ENCODE measurements around the gene AS3MT.
"Not testable (repeated sequence)": the region's sequence is repeated elsewhere in the genome, so short reads cannot be mapped to it uniquely, and the experiment has no call there.

Gene AS3MT

GRCh38 chr10:102923601-102924000 is 54.3 kb downstream of the AS3MT start:
- DNase-seq: no peak

GRCh38 chr10:102926842-102927241 is 57.6 kb downstream of the AS3MT start:
- DNase-seq: no peak

DNA sequence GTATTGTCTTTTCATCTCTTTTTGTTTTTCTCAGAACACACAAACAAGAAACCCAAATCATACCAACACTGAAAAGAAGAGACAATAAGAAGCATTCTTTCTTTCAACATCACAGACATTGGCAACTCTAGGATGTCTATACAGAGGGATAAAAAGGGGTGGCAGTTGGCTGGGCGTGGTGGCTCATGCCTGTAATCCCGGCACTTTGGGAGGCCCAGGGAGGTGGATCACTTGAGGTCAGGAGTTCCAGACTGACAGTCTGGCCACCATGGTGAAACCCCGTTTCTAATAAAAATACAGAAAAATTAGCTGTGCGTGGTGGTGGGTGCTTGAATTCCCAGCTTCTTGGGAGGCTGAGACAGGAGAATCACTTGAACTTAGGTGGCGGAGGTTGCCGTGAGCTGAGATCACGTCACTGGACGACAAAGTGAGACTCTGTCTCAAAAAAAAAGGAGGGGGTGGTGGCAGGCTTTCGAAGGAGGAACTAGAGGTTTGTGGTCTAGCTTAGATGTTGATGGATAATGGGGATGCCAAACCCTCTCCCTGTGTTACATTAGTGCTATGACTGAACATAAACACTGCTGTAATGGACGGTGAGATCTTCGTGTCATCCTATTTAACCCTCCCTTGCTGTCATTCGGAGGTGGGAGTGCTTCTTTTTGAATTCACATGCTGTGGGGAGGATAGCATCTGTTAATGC is 58.2 kb downstream of the AS3MT start:
- no peak for DNase-seq

DNA sequence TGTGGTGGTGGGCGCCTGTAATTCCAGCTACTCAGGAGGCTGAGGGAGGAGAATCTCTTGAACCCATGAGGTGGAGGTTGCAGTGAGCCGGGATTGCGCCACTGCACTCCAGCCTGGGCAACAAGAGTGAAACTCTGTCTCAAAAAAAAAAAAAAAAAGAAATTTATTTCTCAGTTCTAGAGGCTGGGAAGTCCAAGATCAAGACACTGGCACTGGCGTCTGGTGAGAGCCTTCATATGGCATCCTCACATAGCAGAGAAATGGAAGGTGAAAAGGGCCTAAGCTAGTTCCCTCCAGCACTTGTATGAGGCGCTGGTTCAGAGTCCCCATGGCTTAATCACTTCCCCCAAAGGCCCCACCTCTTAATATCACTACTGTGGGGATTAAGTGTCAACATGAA is 59.2 kb downstream of the AS3MT start:
- not testable (repeated sequence) for DNase-seq

DNA sequence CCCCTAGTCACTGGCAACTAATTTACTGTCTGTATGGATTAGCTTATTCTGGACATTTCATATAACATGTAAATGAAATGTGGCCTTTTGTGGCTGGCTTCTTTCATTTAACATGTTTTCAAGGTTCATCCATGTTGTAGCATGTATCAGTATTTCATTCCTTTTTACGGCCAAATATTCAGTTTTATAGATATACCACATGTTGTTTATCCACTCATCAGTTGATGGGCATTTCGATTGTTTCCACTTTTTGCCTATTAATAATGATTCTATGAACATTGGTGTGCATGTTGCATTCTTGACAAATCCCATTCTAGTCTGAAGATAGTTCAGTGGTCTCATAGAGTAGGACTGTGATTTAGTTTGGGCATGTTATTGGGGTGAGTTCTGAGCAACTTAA is 61.5 kb downstream of the AS3MT start:
- DNase-seq: no peak

- no peak for DNase-seq
Measured at GRCh38 chr10:102931643-102932042, 62.4 kb downstream of the AS3MT start.

GRCh38 chr10:102935505-102935904 is 66.2 kb downstream of the AS3MT start:
- DNase-seq: peak; percentile 41

GRCh38 chr10:102935939-102936605 is 66.8 kb downstream of the AS3MT start:
- no peak for DNase-seq

DNA sequence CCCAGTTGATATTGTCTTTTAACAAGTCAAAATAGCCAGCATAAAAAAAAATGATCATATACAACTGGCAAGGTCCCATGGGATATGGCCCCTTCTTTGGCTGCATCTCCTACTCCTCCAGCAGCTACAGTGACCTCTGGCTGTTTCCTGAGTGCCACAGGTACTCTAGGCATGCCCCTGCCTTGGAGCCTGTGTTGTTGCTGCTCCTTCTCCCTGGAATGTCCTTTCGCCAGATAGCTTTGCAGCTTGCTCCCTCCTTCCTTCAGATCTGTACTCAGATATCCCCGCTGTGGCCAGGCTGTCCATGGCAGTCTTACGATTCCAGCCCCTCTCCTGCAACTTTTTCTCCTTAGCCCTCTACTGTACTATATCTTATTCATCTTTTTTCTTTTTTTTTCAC is 72.1 kb downstream of the AS3MT start:
- no peak for DNase-seq

- DNase-seq: no peak
Measured at GRCh38 chr10:102945449-102945848, 76.2 kb downstream of the AS3MT start.

DNA sequence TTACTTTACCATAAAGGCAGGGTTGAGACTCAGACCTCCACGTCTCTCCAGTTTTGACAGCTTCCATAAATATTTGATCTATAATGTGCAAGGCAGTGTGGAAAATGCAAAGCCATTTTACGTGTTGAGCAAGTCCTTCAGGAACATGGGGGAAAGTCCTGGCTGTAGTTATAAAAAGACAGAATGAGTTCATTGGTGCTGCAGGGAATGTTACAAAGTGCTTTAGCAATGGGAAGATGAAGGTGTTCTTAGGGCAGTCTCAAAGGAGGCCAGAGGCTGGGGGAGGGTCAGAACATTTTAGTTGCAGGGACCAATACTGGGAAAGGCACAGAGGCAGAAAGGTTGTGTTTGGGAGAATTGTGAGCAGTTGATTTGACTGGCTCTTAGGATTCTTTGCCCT is 76.7 kb downstream of the AS3MT start:
- DNase-seq: no peak

DNA sequence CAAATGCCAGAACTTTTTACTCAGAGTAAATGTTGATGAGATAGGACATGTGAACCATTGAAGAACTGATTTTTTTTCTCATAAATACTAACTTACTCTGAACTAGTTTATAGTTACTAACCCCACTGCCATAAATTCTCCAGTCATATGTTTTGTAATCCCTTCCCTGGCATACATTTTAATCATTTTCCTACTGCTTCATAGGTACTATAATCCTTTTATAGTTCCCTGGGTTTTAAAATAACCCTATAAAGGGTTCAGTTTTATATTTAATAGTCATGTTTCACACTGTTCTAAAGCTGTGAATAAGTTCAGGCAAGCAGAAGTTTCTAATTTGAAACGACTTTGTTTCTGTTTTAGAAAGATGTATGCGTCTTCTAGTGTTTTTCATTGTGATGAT is 77.7 kb downstream of the AS3MT start:
- DNase-seq: no peak

GRCh38 chr10:102948176-102948575 is 78.9 kb downstream of the AS3MT start:
- DNase-seq: no peak

GRCh38 chr10:102948786-102949185 is 79.5 kb downstream of the AS3MT start:
- no peak for DNase-seq

DNA sequence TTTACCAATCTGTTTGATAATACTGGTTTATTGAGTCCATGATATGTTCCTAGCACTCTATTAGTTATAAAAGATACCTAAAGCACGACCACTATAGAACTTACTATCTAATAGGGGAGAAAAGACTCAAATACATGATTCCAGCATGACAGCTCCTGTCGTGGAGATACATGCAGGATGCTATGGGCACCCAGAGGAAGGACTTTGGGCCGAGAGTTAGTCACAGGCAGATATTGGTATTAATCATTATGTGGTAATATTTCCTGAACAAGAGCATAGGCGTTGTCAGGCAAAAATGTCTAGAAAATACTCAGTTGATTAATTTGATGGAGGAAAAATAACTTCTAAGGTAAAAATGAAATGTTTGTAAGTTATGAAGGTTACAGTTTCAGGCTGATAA is 80.6 kb downstream of the AS3MT start:
- no peak for DNase-seq

GRCh38 chr10:102951316-102951715 is 82.0 kb downstream of the AS3MT start:
- no peak for DNase-seq

All from DMS53 (cell line).